ENCODE measurements around the gene ZGPAT. TPM values are rescaled to one million over a fixed set of nuclear protein-coding genes. Genes with fewer than 3 reads are reported as not detected.
A peak's percentile ranks its signal among the peaks of the same experiment; 100 is the strongest.

ZGPAT gene
- total and polyA plus RNA-seq, 2 of the 13 experiments (the other 11 are each of a cell fraction or from before 2014, with no cell fraction given): 23.0 to 41.9 TPM

DNA sequence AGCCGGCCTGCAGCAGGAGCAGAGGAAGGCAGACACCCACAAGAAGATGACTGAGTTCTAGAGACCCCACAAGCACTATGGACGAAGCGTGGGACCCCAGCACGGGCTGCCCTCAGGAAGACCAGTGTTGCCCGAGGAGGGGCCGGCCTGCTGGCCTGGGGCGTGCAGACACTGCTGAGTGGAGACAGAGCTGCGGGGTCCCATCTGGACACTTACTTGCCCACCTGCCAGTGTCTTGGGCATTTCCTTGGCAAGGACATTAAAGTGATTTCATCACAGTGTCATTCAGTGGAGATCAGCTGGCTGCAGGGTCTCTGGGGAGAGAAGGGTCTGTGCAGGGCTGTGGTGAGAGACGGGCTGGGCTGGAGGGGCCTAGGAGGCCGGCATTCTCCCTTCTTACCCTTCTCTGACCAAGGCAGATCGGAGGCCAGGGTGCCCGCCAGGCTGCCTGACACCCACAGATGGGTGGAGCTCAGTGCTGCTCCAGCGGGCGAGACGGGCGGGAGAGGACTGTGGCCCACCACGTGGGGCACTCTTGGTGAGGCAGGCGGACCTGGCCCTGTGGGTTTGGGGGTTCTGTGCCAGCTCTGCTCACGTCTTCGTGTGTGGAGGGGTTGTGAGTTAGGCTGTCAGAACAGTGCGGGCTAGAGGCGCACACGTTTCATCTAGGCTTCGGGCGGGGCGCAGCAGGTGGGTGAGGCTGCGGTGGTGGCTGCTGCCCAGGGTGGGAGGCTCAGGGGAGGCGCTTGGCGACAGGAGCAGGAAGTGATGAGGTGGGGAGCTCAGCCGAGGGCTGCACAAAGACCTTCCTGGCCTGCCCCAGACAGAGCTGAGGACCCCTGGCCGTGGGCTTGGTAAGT lies 28.2 kb downstream of the ZGPAT start, which contains the start of gene LIME1 (continued):
- peak; percentile 10; the same call in 1 of the 2 replicates for TF ChIP-seq POLR2G (IDR thresholded peaks at IDR 0.05; ENCODE audit: low read depth, low read length)
- TF ChIP-seq, protein P1, sequence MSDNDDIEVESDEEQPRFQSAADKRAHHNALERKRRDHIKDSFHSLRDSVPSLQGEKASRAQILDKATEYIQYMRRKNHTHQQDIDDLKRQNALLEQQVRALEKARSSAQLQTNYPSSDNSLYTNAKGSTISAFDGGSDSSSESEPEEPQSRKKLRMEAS (IDR thresholded peaks at IDR 0.05): peak; percentile 38; the same call in 1 of the 2 replicates
- TF ChIP-seq, protein P2, sequence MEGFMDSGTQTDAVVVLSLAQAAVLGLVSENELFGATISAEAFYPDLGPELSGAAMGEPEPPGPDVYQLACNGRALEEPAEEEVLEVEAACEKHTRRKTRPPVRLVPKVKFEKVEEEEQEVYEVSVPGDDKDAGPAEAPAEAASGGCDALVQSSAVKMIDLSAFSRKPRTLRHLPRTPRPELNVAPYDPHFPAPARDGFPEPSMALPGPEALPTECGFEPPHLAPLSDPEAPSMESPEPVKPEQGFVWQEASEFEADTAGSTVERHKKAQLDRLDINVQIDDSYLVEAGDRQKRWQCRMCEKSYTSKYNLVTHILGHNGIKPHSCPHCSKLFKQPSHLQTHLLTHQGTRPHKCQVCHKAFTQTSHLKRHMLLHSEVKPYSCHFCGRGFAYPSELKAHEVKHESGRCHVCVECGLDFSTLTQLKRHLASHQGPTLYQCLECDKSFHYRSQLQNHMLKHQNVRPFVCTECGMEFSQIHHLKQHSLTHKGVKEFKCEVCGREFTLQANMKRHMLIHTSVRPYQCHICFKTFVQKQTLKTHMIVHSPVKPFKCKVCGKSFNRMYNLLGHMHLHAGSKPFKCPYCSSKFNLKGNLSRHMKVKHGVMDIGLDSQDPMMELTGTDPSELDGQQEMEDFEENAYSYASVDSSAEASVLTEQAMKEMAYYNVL (CRISPR knock-in tag; IDR thresholded peaks at IDR 0.05; ENCODE audit: borderline replicate concordance): no peak
- no peak for TF ChIP-seq NONO (IDR thresholded peaks at IDR 0.05)
- TF ChIP-seq NONO (CRISPR knock-in tag; conservative IDR thresholded peaks at IDR 0.05): peak; percentile 1; the same call in 1 of the 2 replicates
- no peak for TF ChIP-seq KDM6A (CRISPR knock-in tag; IDR thresholded peaks at IDR 0.05; ENCODE audit: low read depth)
- no peak for TF ChIP-seq ZHX2 (IDR thresholded peaks at IDR 0.05; ENCODE audit: low read depth)
- TF ChIP-seq ZHX2 (CRISPR knock-in tag; IDR thresholded peaks at IDR 0.05; ENCODE audit: borderline replicate concordance): no peak
- peak; percentile 40 for TF ChIP-seq RBFOX2 (IDR thresholded peaks at IDR 0.05; ENCODE audit: low read depth, low read length)
- TF ChIP-seq ZNF713 (CRISPR knock-in tag; IDR thresholded peaks at IDR 0.05): no peak
- TF ChIP-seq ZFP37 (CRISPR knock-in tag; IDR thresholded peaks at IDR 0.05; ENCODE audit: borderline replicate concordance): no peak
- TF ChIP-seq ZNF180 (CRISPR knock-in tag; IDR thresholded peaks at IDR 0.05; ENCODE audit: borderline replicate concordance, low read depth): no peak
- TF ChIP-seq ZNF34 (CRISPR knock-in tag; IDR thresholded peaks at IDR 0.05; ENCODE audit: borderline replicate concordance): no peak
- no peak for TF ChIP-seq ZNF558 (CRISPR knock-in tag; IDR thresholded peaks at IDR 0.05; ENCODE audit: borderline replicate concordance)
- TF ChIP-seq, protein P3, sequence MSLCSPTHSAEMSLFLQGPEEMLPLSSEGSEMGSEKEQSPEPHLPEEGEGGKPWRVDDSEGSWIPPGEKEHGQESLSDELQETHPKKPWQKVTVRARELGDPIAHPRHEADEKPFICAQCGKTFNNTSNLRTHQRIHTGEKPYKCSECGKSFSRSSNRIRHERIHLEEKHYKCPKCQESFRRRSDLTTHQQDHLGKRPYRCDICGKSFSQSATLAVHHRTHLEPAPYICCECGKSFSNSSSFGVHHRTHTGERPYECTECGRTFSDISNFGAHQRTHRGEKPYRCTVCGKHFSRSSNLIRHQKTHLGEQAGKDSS (CRISPR knock-in tag; IDR thresholded peaks at IDR 0.05; ENCODE audit: borderline replicate concordance, low read depth): no peak
- TF ChIP-seq DNMT1 (CRISPR knock-in tag; IDR thresholded peaks at IDR 0.05): no peak
- TF ChIP-seq, protein P4, sequence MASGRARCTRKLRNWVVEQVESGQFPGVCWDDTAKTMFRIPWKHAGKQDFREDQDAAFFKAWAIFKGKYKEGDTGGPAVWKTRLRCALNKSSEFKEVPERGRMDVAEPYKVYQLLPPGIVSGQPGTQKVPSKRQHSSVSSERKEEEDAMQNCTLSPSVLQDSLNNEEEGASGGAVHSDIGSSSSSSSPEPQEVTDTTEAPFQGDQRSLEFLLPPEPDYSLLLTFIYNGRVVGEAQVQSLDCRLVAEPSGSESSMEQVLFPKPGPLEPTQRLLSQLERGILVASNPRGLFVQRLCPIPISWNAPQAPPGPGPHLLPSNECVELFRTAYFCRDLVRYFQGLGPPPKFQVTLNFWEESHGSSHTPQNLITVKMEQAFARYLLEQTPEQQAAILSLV (CRISPR knock-in tag; IDR thresholded peaks at IDR 0.05; ENCODE audit: borderline replicate concordance): peak; percentile 41; the same call in 1 of the 2 replicates
- no peak for TF ChIP-seq HMGA1 (CRISPR knock-in tag; conservative IDR thresholded peaks at IDR 0.05)
- no peak for TF ChIP-seq XBP1 (CRISPR knock-in tag; IDR thresholded peaks at IDR 0.05)
